SIG-M5 treated with dmso at 0.1 percent for 504 hours (cell line): ENCODE results near the gene PIWIL1.

Source experiments
- DNase-seq: peaks from one replicate; lab custom pipeline; 2025; ENCODE audit not compliant: unreplicated experiment; lab: John Stamatoyannopoulos, UW

Gene PIWIL1

DNA sequence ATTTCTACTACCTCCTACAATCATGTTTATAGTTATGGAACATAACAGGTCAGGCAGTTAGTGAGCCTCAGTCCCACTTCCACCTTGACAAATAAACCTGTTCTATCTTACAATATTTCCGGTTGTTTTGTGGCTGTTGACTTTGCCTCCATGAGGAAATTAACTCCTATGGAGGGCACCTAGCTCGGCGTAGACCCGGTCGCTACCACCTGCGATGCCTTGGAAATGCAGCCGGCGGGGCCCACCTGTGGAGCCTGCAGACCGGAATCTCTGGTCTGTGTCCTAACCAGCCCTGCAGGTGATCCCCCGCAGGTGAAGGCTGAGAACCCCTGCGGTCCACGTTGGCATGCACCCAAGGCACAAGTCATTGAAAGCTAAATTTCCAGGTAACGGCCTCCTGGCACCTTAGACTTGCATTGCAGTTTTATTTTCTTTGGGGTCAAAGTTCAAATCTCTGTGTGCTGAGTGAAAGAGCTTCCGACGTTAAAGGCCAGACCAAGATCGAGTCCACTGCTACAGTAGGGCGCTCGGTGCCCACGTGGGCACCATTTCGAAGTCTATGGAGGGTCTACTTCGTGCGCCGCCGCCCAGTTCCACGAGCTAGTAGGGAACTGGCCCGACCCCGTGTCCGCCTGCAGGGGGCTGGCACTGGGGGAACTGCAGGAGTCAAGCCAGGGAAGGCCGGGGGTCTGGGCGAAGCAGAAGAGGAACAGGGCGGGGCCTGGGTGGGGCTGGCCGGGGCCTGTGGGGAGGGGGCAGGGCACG lies 782 bp upstream of the PIWIL1 start:
- DNase-seq = no peak

DNA sequence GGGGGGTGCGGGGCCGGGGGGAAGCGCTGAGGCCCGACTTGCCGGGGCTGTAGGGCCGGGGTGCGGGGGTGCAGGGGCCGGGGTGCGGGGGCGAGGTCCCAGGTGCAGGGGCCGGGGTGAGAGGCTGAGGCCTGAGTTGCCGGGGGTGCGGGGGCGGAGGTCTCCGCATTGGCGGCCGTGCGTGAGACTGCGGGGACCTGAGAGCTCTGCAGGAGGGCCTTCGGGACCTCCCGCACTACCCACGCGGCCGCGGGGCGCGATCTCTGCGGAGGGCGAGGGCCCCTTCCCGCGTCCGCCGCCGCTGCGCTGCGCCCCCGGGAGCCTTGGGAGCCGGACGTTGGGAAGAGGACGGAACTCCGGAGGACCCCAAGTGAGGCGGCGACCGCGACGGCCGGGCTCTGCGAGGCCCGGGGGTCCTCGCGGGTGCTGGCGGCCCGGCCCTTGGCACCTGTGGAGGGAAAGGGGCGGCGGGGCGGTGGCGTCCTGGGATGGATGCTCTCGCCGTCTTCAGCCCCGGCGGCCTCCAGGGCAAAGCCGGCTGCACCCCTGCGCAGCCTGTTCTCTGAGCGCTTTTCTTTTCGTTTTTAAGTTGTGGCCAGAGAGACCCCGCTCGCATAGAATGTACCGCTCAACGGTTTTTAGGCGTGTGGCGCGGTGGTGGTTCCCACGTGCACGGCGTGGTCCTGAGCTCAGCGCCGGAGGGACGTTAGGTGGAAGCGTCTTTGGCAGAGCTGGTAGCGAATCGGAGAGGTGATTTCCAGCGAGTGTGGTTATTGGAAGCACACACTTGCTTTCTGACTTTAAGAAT lies 1.3 kb downstream of the PIWIL1 start:
- no peak for DNase-seq

DNA sequence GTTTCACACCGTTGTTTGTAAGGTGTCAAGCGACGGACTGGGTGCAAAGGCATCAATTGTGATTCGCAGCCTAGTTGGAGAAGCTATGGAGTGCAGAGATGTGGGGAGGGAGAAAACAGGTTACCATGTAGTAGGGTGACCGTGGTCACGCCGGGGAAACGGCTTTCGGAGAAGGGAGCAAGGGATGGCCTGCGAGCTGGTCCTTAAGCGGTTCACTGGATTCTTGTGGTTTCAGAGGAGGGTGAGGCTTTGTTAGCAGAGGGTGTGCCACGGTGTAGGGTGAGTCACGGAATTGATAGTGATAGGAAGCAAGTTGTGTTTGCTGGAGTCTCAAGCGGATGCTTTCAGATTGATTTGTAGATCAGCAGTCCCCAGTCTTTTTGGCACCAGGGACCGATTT lies 2.3 kb downstream of the PIWIL1 start:
- no peak for DNase-seq

DNA sequence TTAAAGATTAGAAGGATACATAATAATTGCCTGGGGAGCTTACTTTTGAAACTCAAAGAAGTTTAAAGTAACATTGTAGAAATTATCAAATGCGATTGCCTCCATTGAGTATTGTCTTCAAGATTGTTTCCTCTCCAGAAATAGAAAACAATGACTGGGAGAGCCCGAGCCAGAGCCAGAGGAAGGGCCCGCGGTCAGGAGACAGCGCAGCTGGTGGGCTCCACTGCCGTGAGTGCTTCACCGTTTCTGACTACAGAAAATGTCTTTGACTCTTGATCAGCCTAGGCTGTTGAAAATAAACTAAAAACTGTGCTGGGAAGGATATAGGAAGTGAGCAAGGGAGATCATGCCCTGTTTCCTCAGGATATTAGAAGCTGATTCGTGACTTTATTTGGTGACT lies 4.8 kb downstream of the PIWIL1 start:
- no peak for DNase-seq

DNA sequence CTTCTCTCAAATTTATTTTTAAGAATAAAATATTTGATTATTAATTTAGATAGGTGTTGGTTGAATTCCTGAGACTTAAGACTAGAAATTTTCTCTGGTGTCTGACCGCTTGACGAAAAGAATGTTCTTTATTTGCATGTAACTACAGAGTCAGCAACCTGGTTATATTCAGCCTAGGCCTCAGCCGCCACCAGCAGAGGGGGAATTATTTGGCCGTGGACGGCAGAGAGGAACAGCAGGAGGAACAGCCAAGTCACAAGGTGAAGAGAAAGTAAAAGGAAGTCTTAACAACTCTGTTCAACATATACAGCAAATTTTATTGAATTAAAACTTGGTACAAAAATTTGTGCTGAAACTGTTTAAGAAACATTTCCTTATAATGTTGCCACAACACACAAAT lies 5.2 kb downstream of the PIWIL1 start:
- no peak for DNase-seq

DNA sequence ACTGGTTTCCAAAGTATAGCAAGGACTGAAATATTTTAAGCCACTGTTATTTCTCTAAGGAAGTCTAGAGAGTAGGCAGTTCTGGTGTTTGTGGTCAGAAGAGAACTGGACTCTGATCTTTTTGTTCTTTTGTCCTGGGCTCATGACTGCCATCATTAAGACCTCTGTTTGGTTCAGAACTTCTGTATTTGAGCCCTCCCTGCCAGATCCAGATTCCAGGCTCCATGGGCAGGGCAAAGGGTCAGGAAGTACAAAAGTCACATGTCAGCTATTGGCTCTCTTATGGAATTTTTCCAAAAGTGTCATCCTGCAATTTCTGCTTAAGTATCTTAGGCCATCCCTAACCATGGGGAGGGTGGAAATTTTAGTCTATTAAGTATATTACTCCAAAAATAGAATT lies 6.8 kb downstream of the PIWIL1 start:
- DNase-seq = no peak

DNA sequence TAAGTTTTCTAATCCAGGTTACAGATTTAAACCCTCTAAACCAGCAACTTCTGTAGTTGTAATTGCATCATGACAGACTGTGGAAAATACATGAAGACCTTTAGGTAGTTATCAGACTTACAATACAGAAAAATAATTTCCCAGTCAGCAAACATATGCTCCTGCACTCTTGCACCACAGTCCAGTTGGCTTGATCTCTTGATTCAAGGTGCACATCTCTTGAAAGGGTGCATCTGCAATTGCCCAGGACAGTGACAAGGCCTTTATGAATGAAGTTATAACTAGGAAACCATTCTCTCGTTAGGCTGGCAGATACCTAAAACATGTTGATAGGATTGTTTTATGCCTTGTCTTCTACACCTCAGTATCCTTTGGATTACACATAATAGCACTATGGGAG lies 7.6 kb downstream of the PIWIL1 start:
- no peak for DNase-seq

DNA sequence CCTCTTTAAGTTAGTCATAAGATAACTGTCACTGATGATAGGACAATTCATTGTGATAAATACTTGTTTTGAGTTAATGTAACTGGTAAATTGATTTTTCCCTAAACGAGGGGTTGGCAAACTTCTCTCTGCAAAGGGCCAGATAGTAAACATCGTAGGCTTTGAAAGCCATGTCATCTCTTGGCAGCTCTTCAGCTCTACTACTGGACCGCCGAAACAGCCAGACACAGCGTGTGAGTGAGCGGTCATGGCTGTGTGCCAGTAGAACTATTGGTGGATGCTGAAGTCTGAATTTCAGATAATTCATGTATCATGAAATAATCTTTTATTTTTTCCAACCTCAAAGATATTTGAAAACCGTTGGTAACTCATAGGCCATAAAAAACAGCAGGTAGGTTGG lies 9.9 kb downstream of the PIWIL1 start:
- no peak for DNase-seq

DNA sequence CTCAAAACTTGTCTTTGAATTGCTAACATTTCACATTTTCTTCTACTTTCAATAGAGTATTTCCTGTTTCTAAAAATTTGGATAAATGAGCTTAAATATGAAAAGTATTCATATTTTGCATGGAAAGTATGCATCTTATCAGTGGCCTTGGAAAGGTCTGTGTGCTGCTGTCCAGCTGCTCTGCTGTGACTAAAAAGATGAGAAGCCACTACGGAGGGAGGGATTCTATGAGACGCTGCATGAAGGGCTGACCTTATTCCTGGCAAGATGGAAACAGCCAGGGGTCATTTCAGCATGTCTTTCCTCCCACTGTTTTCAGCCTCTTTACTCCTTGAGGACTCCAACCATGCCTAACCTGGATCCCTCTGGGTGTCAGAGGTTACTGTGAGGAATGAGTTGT lies 13.0 kb downstream of the PIWIL1 start:
- DNase-seq = no peak

DNA sequence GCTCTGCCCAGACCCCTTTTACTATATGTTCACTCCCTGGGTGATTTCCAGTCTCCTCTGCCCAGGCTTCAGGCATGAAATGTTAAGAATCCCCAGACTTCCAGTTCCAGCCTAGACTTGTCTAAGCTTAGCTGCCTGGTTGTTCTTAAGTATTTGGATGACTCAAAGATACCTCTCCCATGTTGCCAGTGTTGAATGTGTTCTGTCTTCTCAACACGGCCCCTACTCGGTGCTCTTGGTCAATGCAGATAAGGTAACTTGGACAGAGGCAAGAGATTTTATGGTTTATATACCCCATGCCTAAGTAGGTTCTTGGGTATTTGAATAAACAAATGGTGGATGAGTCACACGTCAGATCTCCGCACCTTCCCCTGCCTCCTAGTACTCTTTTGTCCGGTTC lies 13.6 kb downstream of the PIWIL1 start:
- no peak for DNase-seq

DNA sequence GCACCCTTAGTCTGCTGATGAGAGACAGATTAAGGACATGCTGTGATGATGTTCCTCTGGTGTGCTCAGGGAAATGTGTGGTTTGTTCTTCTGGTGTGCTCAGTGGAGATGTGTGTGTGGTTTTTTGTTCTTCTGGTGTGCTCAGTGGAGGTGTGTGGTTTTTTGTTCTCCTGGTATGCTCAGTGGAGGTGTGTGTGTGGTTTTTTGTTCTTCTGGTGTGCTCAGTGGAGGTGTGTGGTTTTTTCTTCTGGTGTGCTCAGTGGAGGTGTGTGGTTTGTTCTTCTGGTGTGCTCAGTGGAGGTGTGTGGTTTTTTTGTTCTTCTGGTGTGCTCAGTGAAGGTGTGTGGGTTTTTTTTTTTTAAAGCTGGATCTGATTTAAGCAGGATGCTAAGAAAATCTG lies 15.4 kb downstream of the PIWIL1 start:
- no peak for DNase-seq

DNA sequence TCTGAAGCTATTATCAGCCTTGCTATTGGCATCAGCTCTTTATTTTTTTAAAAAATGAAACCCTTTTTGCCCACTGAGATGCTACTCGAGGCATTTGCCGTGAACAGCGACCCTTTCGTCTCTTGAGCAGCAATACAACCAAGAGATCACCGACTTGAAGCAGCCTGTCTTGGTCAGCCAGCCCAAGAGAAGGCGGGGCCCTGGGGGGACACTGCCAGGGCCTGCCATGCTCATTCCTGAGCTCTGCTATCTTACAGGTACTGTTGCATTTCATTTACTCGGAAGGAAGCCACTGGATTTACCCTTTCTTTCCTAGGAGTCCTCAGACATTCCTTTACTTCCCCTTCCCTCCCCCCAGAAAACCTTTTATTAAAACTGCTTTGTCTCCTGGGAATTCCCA lies 16.7 kb downstream of the PIWIL1 start:
- DNase-seq = no peak

DNA sequence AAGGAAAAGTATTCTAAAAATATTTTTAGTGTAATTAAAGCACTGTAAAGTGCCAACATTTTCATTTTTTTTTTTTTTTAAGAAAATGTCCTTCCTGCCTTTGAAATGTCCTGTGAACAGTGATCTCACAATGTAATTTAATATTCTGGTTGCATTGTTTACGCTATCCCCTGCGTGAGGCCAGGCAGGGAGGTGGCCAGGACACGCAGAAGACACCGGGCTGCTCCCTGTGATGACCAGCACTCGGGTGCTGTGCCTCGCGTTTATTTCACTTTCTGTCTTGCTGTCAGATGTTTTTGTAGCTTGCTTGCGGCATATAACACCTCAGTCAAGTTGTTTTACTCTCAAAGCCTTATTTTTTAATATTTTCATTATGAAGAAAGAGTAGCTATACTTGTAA lies 18.5 kb downstream of the PIWIL1 start:
- DNase-seq = no peak

DNA sequence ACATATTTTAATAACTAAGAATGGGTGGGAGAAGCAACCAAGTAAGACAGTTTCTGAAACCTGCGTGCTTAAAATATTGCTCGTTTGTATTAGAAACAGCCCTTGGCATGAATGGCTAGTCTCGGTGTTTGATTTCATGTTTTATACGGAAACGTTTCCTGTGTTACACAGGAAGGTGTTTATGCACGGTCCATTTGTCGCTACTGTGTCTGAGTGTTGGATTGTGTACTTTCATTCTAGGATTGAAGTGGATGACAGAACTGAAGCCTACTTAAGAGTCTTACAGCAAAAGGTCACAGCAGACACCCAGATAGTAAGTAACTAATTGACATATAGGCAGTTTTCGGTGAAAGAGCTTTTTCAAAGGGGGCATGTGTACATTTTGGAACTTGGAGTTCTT lies 19.6 kb downstream of the PIWIL1 start:
- no peak for DNase-seq

DNA sequence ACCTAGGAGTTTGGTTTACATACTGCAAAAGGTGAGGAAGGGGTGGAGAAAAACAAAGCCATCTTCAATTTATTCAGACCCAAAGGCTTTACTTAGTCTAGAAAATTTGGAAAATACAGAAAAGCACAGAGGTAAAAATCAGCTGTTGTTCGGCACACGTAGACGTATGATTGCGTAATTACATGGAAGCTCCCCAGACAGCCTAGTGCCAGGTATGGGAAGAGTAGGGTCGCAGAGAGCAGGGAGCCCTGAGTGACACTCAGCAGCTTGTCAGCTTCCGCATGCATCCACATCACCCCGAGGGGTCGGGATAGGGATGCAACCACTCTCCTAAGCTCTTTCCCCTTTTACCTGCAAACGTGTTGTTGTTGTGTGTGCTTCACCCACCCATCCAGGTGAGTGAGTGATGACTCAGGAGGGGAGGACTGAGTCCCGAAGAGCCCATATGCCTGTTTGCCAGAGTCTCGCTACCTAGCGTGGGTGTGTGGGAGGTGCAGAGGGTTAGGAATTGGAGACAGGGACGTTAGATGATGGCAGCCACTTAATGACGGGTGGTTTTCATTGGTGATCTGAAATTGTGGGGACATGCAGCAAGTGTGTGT lies 20.1 kb downstream of the PIWIL1 start:
- DNase-seq = no peak

DNA sequence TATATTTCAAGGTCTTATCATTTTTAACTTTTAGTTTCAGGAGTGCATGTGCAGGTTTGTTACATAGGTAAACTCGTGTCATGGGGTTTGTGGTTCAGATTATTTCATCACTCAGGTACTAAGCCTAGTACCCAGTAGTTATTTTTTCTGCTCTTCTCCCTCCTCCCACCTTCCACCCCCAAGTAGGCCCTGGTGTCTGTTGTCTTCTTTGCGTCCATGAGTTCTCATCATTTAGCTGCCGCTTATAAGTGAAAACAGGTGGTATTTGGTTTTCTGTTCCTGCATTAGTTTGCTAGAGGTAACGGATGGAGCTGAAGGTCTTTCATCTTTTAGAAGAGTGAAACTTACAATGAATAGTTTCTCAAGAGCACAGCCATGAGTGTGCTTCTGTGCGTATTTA lies 24.4 kb downstream of the PIWIL1 start:
- no peak for DNase-seq

DNA sequence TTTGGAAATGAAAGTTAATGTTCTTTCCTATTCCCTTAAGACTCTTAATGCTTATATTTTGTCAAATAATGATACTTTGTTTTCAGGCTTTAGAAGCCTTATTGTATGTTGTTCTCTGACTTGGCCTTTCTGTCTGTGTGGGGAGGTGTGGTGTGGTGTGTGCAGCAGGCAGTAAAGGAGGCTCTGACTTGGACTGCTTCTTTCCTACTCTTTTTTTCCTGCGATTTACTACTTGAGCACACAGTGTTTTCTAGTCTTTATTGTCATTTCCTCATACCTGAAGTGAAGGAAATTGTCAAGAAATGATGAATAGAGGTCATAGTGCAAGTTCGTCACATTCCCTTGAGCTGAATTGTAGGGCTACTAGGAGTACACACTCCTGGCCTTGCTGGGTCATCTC lies 26.9 kb downstream of the PIWIL1 start:
- no peak for DNase-seq

DNA sequence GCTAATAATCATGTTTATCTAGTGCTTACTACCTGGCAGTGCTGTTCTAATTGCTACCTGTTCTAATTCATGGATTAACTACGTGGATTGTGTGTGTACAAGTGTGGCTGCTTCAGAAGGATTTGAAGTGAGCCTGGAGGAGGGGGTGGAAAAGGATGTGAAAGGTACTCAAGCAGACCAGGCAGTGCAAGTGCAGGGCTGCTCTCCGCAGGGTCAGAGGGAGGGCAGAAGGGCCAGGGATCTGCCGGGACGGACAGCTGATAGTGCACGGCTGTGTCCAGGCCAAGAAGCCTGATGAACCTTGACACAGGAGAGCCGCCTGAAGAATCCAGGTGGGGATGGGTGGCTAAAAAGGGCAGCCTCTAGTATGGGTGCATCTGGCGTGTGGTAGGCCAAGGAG lies 28.5 kb downstream of the PIWIL1 start:
- no peak for DNase-seq

DNA sequence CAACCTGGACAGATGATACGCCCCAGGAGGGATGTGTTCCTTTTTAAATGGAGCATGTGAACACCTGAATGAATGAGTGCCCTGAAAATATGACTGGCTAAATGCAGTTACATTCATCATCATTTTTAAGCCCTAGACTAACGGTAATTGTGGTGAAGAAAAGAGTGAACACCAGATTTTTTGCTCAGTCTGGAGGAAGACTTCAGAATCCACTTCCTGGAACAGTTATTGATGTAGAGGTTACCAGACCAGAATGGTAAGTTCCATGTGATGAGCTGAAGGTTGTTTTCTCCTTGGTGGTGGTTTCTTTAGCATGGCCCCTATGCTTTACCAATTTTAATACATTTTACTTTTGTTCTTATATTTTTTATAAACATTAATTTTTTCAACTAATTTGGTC lies 29.3 kb downstream of the PIWIL1 start:
- no peak for DNase-seq

DNA sequence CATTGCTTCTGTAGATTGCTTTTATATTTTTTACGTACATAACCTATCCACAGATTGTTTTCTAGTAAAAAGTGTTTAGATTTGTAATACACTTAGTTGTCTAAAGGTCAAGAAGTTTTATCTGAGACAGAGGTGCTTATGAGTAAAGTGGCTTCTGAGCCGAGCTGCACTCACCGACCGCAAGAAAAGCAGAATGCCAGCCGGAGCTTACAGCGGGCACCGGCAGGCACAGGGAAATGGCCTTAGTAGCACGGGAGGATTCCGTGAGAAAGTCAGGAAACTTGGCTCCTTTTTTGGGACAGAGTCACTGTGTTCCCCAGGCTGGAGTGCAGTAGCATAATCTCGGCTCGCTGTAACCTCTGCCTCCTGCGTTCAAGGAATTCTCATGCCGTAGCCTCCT lies 29.8 kb downstream of the PIWIL1 start:
- DNase-seq = no peak

DNA sequence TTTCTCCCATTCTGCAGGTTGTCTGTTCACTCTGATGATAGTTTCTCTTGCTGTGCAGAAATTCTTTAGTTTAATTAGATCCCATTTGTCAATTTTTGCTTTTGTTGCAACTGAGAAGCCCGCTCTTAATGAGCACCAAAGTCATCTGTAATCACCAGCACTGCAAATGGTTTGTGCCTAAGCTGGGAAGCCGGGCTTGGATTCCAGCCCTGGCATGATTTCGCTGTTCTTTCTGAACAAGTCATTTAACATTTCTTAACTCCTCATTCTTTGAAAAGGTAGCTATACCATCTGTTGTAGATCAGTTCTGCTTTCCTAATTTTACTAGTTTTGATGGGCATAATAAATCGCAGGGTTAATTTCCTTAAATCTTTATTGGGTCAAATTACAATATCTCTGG lies 32.1 kb downstream of the PIWIL1 start:
- DNase-seq = no peak

DNA sequence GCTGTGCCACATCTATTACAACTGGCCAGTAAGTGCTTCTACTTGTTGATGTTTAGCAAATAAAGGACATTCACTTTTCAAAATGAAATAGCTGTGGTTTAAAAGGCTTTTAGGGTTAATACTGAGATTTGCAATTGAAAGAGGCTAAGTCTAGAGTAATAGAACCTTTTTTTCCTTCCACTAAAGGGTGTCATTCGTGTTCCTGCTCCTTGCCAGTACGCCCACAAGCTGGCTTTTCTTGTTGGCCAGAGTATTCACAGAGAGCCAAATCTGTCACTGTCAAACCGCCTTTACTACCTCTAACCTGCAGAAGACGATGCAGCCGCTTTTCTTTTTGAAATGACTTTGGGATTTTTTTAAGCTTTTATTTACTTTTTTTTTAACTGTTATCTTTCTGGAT lies 33.6 kb downstream of the PIWIL1 start:
- no peak for DNase-seq
